CD4-positive, alpha-beta T cell treated with Interleukin-15 for 4 hours (primary cell): ENCODE data around the gene SNAPC2.
"Not testable (repeated sequence)": the region's sequence is repeated elsewhere in the genome, so short reads cannot be mapped to it uniquely, and the experiment has no call there.

Experiments used
- DNase-seq: peaks from one replicate; pipeline ENCODE4 v3.0.0-alpha.2; 2020; ENCODE audit warnings: low spot score

SNAPC2 gene

GRCh38 chr19:7933828-7934725 lies 13.9 kb downstream of the SNAPC2 start:
- no peak for DNase-seq

GRCh38 chr19:7934766-7935165 lies 14.6 kb downstream of the SNAPC2 start:
- DNase-seq = no peak

- DNase-seq = no peak
These were observed 20.7 kb downstream of the SNAPC2 start for GRCh38 chr19:7940841-7941240.

- DNase-seq = no peak
These were observed 21.9 kb downstream of the SNAPC2 start for GRCh38 chr19:7941895-7942596.

GRCh38 chr19:7942981-7943443 lies 22.9 kb downstream of the SNAPC2 start:
- DNase-seq = no peak

- DNase-seq = peak; percentile 99
These were observed 23.5 kb downstream of the SNAPC2 start, which contains the start of gene TIMM44 for GRCh38 chr19:7943444-7944176. Gene TIMM44, minus strand, starts transcription at chr19:7943666. Its CDS starts 15 bp downstream, at chr19:7943651.

GRCh38 chr19:7944177-7944761 lies 24.1 kb downstream of the SNAPC2 start:
- peak; percentile 87 for DNase-seq

- DNase-seq = no peak
These were observed 27.8 kb downstream of the SNAPC2 start for GRCh38 chr19:7947939-7948338.

GRCh38 chr19:7953060-7953459 lies 32.9 kb downstream of the SNAPC2 start:
- DNase-seq = no peak

- DNase-seq = no peak
These were observed 33.4 kb downstream of the SNAPC2 start for GRCh38 chr19:7953576-7953975.

- DNase-seq = no peak
These were observed 35.6 kb downstream of the SNAPC2 start for GRCh38 chr19:7955696-7956095.

GRCh38 chr19:7959211-7959610 lies 39.1 kb downstream of the SNAPC2 start:
- no peak for DNase-seq

- DNase-seq = not testable (repeated sequence)
These were observed 40.9 kb downstream of the SNAPC2 start for GRCh38 chr19:7961082-7961481.

- no peak for DNase-seq
These were observed 41.9 kb downstream of the SNAPC2 start for GRCh38 chr19:7961920-7962626.

- DNase-seq = no peak
These were observed 42.6 kb downstream of the SNAPC2 start for GRCh38 chr19:7962644-7963268.

GRCh38 chr19:7963566-7963965 lies 43.4 kb downstream of the SNAPC2 start:
- DNase-seq = no peak

GRCh38 chr19:7965259-7965841 lies 45.2 kb downstream of the SNAPC2 start:
- DNase-seq = no peak

- DNase-seq = no peak
These were observed 46.0 kb downstream of the SNAPC2 start for GRCh38 chr19:7965921-7966665.

- no peak for DNase-seq
These were observed 48.1 kb downstream of the SNAPC2 start for GRCh38 chr19:7968008-7968795.
